K562 (cell line): Measurements from ENCODE around the gene MROH8. TPM values are rescaled to one million over a fixed set of nuclear protein-coding genes. Genes with fewer than 3 reads are reported as not detected.

Experiments used
- ATAC-seq: fragments of 200-7000 bp; cut with Tn5 transposase; 3 replicates; pipeline ENCODE4 v1.9.1; 2020; ENCODE audit warnings: moderate library complexity
- BruUV-seq: library from RNA; stranded (reverse); fragments of 400-500 nt; replicated peaks from 2 replicates; lab custom pipeline; 2021; lab: Mats Ljungman, UMichigan
- CTCF ChIA-PET: fragments of 300-600 bp; formaldehyde crosslinking; extraction: SDS; loops from one replicate; lab custom pipeline; 2021; ENCODE audit warnings: low intra/inter-chr PET ratio; lab: Yijun Ruan, JAX
- POLR2A ChIA-PET: fragments of 300-600, 350-650 bp; sonication (Branson Sonifier 250); formaldehyde crosslinking; extraction: SDS; loops from one replicate; lab custom pipeline; 2021; ENCODE audit warnings: antibody characterized with exemption, inconsistent platforms; lab: Yijun Ruan, JAX
- DNase-seq, 4 experiments: peaks; one replicate each; pipeline versions ENCODE4 v3.0.0 to v3.0.0-alpha.2; 2011 to 2018; ENCODE audit warnings: low spot score in 3 of 4, mixed read lengths in 3 of 4; ENCODE audit errors: extremely low read depth in 1 of 4
- FAIRE-seq: peaks from 2 replicates; lab custom pipeline; 2011; peaks lifted over from hg19 to GRCh38; lab: Jason Lieb, UNC
- H2AFZ ChIP-seq: 2 replicates; pipeline ENCODE4 v1.6.0; 2011; ENCODE audit warnings: low read depth, low read length, control low read depth, inconsistent platforms
- H3K27ac ChIP-seq: fragments of 200-600 bp; 3 replicates; pipeline ENCODE4 v1.8.0; 2011; ENCODE audit warnings: low read depth, mild to moderate bottlenecking, control low read depth, inconsistent platforms, low read length, moderate library complexity, mixed read lengths; ENCODE audit errors: extremely low read depth
- H3K27me3 ChIP-seq, 2 experiments: fragments of 300-600 bp in 1 of 2; 2 replicates in 1 of 2; 3 replicates in 1 of 2; pipeline versions ENCODE4 v1.6.0 to v1.8.0; 2011; ENCODE audit warnings: inconsistent platforms in 2 of 2, low read length in 2 of 2, mild to moderate bottlenecking in 1 of 2, mixed read lengths in 1 of 2, moderate library complexity in 1 of 2; ENCODE audit not compliant: control insufficient read depth in 2 of 2, insufficient read depth in 2 of 2
- H3K36me3 ChIP-seq: fragments of 300-600 bp; 3 replicates; pipeline ENCODE4 v1.8.0; 2011; ENCODE audit warnings: mild to moderate bottlenecking, low read length, inconsistent platforms; ENCODE audit not compliant: control insufficient read depth, insufficient read depth
- H3K4me1 ChIP-seq, 2 experiments: fragments of 200-600 bp in 1 of 2; replicated peaks in 1 of 2; 2 replicates in 1 of 2; 3 replicates in 1 of 2; pipeline versions ENCODE4 v1.5.1 to v1.8.0; 2011; ENCODE audit warnings: inconsistent platforms in 2 of 2, low read length in 2 of 2, mild to moderate bottlenecking in 1 of 2, mixed read lengths in 1 of 2, moderate library complexity in 1 of 2; ENCODE audit not compliant: control insufficient read depth in 2 of 2, insufficient read depth in 2 of 2
- H3K4me2 ChIP-seq: 2 replicates; pipeline ENCODE4 v1.6.1; 2011; ENCODE audit warnings: low read length, control low read depth, inconsistent platforms, mixed read lengths; ENCODE audit not compliant: insufficient read depth
- H3K4me3 ChIP-seq: fragments of 200-600 bp; sonication (generic), shearing (Covaris generic); 2 replicates; pipeline ENCODE4 v1.5.1; 2016; ENCODE audit warnings: control low read depth, inconsistent platforms
- H3K79me2 ChIP-seq: fragments of 200-600 bp; 3 replicates; pipeline ENCODE4 v1.8.0; 2011; ENCODE audit warnings: low read length, inconsistent platforms; ENCODE audit not compliant: control insufficient read depth, insufficient read depth
- H3K9ac ChIP-seq, 2 experiments: 2 replicates each; pipeline versions ENCODE4 v1.6.0 to v1.6.1; 2011; ENCODE audit warnings: low read depth in 2 of 2, low read length in 2 of 2, control low read depth in 1 of 2, inconsistent platforms in 1 of 2, mild to moderate bottlenecking in 1 of 2, mixed read lengths in 1 of 2; ENCODE audit not compliant: insufficient read depth in 1 of 2
- H3K9me1 ChIP-seq: one replicate; pipeline ENCODE4 v1.6.0; 2011; ENCODE audit warnings: inconsistent platforms, mild to moderate bottlenecking, low read length, moderate library complexity; ENCODE audit not compliant: control insufficient read depth, insufficient read depth
- H3K9me3 ChIP-seq: replicated peaks from 2 replicates; pipeline ENCODE4 v1.5.1; 2011; ENCODE audit warnings: low read depth, low read length, inconsistent platforms; ENCODE audit not compliant: control insufficient read depth, insufficient read depth
- H4K20me1 ChIP-seq: replicated peaks from 2 replicates; pipeline ENCODE4 v1.6.1; 2011; ENCODE audit warnings: low read length, inconsistent platforms, mixed read lengths; ENCODE audit not compliant: control insufficient read depth, insufficient read depth
- CBFA2T3 ChIP-seq: fragments of 450-650 bp; IDR thresholded peaks from 2 replicates; pipeline ENCODE4 v1.6.1; 2017
- CHAMP1 ChIP-seq: fragments of 450-650 bp; IDR thresholded peaks from 2 replicates; pipeline ENCODE4 v1.6.1; 2016; ENCODE audit warnings: mild to moderate bottlenecking
- LARP7 ChIP-seq: fragments of 450-650 bp; IDR thresholded peaks from 2 replicates; pipeline ENCODE4 v1.6.1; 2016
- NCOA4 ChIP-seq: fragments of 450-650 bp; IDR thresholded peaks from 2 replicates; pipeline ENCODE4 v1.6.1; 2018; ENCODE audit warnings: mild to moderate bottlenecking; ENCODE audit not compliant: partially characterized antibody
- TCF7 ChIP-seq: sonication (generic); IDR thresholded peaks from 2 replicates; pipeline ENCODE4 v1.6.1; 2016; ENCODE audit warnings: antibody characterized with exemption, borderline replicate concordance
- VEZF1 ChIP-seq: fragments of 200-800 bp; sonication (Bioruptor generic); IDR thresholded peaks from 2 replicates; pipeline ENCODE4 v1.6.1; 2017; ENCODE audit warnings: missing genetic modification characterization, missing compliant biosample characterization
- ZNF75A ChIP-seq: fragments of 450-650 bp; formaldehyde crosslinking; IDR thresholded peaks from 2 replicates; pipeline ENCODE4 v1.4.0; 2020; ENCODE audit warnings: mild to moderate bottlenecking
- WGBS: fragments of 100-300 bp; shearing (Covaris generic); methylation state at CpG from one replicate; pipeline ENCODE4 v1.1.6; 2016; ENCODE audit warnings: low coverage, mixed read lengths; ENCODE audit not compliant: insufficient coverage; ENCODE audit errors: missing lambda C conversion rate; 5-methylcytosine and 5-hydroxymethylcytosine counted together
- in situ Hi-C: fragments of 300-500 bp; cut with MboI; formaldehyde crosslinking; loops from 4 replicates; pipeline ENCODE4 v1.15.0; 2018; ENCODE audit warnings: inconsistent platforms, mixed read lengths
- intact Hi-C: fragments of 100-400 bp; cut with micrococcal nuclease; formaldehyde crosslinking; loops from 2 replicates; pipeline ENCODE4 v1.14.2; 2022
- polyA plus RNA-seq, 8 experiments: library from polyadenylated mRNA; depleted of rRNA in 4 of 8; stranded (reverse) in 5 of 8; unstranded in 3 of 8; fragments of >200 nt; fragmentation: Nextera tagmentation in 2 of 8; fragmentation: Illumina TruSeq in 1 of 8; extraction: Ambion mirVana in 2 of 8; extraction: Trizol in 1 of 8; gene quantifications; 2 replicates each; pipeline versions ENCODE4 v1.2.1 to v1.2.3, GENCODE V29; 2011 to 2014; ENCODE audit warnings: inconsistent platforms in 1 of 8, missing spikeins in 1 of 8
- total RNA-seq, 7 experiments: library from RNA; depleted of rRNA in 6 of 7; stranded (reverse); fragments of >200 nt in 6 of 7; fragmentation: Illumina TruSeq in 2 of 7; extraction: Trizol in 2 of 7; gene quantifications; 2 replicates each; pipeline versions ENCODE4 v1.2.1 to v1.2.3, GENCODE V29; 2011 to 2021; ENCODE audit warnings: low replicate concordance in 1 of 7

MROH8 gene
- total and polyA plus RNA-seq, 9 of the 15 experiments (the other 6 are each of a cell fraction or from before 2014, with no cell fraction given): 0.21 to 1.5 (median 0.78) TPM

- FAIRE-seq (no peak), DNase-seq (no peak), ATAC-seq (no peak)
- Histone ChIP-seq H3K4me2 (no peak overlapping the region), H4K20me1 (no peaks in the 10 kb centered on the region), H3K4me3 (no peak overlapping the region), H3K9me1 (no peaks in the 10 kb centered on the region), H3K36me3 (peaks cover 91% of the 10 kb centered on the region), H3K9ac (no peak overlapping the region), H3K27ac (no peak overlapping the region), H2AFZ (no peak overlapping the region), H3K4me1 (no peaks in the 10 kb centered on the region), H3K9me3 (no peaks in the 10 kb centered on the region), H3K27me3 (no peaks in the 10 kb centered on the region), H3K79me2 (no peaks in the 10 kb centered on the region)
- TF ChIP-seq CHAMP1: no peak
- no peak for TF ChIP-seq VEZF1
- no peak for TF ChIP-seq NCOA4
- TF ChIP-seq CBFA2T3: no peak
- TF ChIP-seq LARP7: no peak
- no peak for TF ChIP-seq TCF7
- no peak for TF ChIP-seq ZNF75A (CRISPR knock-in tag)
- BruUV-seq: no TSS peak
- CTCF ChIA-PET: no interaction called here
- intact Hi-C loops: no loop called here
- in situ Hi-C loops: no loop called here
- WGBS: 94% methylated on average over 4 of the region's 4 CpGs
- POLR2A ChIA-PET: interaction anchor here (0.7 to 1.3 kb wide), 3 partner anchors 9 to 44 kb away, joined by 3 to 5 read pairs (median 3); no protein-coding TSS in a partner anchor
Measured at GRCh38 chr20:37222086-37222485, 42.7 kb upstream of the MROH8 start.
